GM12873 (cell line): ENCODE results near the gene SULT1C3.

Experiments
- TF ChIP-seq, protein P1 (sequence below): IDR thresholded peaks from 2 replicates; pipeline ENCODE4 v1.5.1; 2012; ENCODE audit warnings: low read depth, mild to moderate bottlenecking, moderate library complexity, low read length, control low read depth; ENCODE audit not compliant: insufficient read depth; ENCODE audit errors: missing control alignments

Gene SULT1C3

GRCh38 chr2:108280466-108280865, 40.7 kb downstream of the SULT1C3 start:
- TF ChIP-seq, protein P1, sequence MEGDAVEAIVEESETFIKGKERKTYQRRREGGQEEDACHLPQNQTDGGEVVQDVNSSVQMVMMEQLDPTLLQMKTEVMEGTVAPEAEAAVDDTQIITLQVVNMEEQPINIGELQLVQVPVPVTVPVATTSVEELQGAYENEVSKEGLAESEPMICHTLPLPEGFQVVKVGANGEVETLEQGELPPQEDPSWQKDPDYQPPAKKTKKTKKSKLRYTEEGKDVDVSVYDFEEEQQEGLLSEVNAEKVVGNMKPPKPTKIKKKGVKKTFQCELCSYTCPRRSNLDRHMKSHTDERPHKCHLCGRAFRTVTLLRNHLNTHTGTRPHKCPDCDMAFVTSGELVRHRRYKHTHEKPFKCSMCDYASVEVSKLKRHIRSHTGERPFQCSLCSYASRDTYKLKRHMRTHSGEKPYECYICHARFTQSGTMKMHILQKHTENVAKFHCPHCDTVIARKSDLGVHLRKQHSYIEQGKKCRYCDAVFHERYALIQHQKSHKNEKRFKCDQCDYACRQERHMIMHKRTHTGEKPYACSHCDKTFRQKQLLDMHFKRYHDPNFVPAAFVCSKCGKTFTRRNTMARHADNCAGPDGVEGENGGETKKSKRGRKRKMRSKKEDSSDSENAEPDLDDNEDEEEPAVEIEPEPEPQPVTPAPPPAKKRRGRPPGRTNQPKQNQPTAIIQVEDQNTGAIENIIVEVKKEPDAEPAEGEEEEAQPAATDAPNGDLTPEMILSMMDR, result no peak

- TF ChIP-seq, protein P1, result no peak
These were observed 45.8 kb downstream of the SULT1C3 start for GRCh38 chr2:108285616-108286015.

GRCh38 chr2:108287169-108287568, 47.4 kb downstream of the SULT1C3 start:
- TF ChIP-seq, protein P1, result no peak

GRCh38 chr2:108288534-108289106, 48.9 kb downstream of the SULT1C3 start, which contains the start of gene SULT1C2:
TSS of gene SULT1C2 (plus strand) at chr2:108288895. CDS start at chr2:108293668, 4,773 bp downstream.
- TF ChIP-seq, protein P1, result no peak

- TF ChIP-seq, protein P1, result no peak
These were observed 54.1 kb downstream of the SULT1C3 start for GRCh38 chr2:108293850-108294249.

- TF ChIP-seq, protein P1, result no peak
These were observed 57.8 kb downstream of the SULT1C3 start for GRCh38 chr2:108297436-108298141.

GRCh38 chr2:108301558-108301957, 61.8 kb downstream of the SULT1C3 start:
- TF ChIP-seq, protein P1, result no peak
